ENCODE measurements around the gene PTPRN2.

GRCh38 chr7:157832866-157833607 lies 754.6 kb downstream of the PTPRN2 start:
- TF ChIP-seq CTCF (IDR thresholded peaks at IDR 0.05) (no peak), EP300 (IDR thresholded peaks at IDR 0.05) (no peak)

All from sigmoid colon (tissue), 4 donors.